Hepatocyte (in vitro differentiated cells): ENCODE results near the gene PDP2.

Experiments used
- CTCF ChIP-seq: fragments of 200-600 bp; sonication (generic); IDR thresholded peaks from 2 replicates; pipeline ENCODE4 v1.5.1; 2016; ENCODE audit warnings: antibody characterized with exemption, mild to moderate bottlenecking; ENCODE audit not compliant: poor library complexity
- EZH2phosphoT487 ChIP-seq: fragments of 200-600 bp; sonication (generic); IDR thresholded peaks from one replicate; pipeline ENCODE4 v1.6.1; 2018; ENCODE audit warnings: antibody characterized with exemption, mild to moderate bottlenecking, low read depth, moderate library complexity; ENCODE audit not compliant: unreplicated experiment, severe bottlenecking

DNA sequence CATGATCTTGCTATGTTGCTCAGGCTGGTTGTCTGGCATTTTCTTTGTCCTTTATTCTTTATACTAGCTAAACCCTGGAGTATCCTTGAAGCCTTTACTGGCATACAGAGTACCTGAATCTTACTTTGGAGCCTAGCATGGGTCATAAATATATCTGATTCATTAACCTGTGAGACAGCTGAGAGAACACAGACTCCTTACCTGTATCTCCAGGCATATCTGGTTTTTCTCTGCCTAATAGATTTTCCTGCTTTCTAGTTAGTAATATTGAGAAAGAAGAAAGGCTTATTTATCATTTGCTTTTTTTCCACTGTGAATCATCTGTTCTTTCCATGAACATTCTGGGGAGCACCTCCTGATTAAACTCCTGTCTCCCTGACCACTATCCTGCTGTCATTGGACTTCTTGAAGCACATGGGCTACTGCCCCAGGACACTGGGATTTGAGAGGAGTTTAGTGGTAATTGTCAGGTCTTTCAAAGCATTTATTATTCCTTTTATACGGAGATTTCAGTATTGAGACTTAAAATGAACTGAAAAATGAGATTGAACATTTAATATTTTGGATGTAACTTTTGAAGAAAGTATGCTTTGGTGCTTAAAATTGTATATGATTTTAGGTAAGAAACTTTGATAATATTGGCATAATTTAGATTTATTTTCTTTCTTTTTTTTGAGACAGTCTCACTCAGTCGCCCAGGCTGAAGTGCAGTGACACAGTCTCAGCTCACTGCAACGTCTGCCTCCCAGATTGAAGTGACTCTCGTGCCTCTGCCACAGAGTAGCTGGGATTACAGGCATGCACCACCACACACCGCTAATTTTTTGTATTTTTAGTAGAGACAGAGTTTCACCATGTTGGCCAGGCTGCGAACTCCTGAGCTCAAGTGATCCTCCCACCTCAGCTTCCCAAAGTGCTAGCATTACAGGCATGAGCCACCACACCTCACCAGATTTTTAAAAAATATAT is 8.6 kb downstream of the PDP2 start:
- TF ChIP-seq CTCF: no peak
- TF ChIP-seq EZH2phosphoT487: no peak
